H1 (cell line): ENCODE results near the gene INF2. TPM values are rescaled to one million over a fixed set of nuclear protein-coding genes. Genes with fewer than 3 reads are reported as not detected.
A peak's percentile ranks its signal among the peaks of the same experiment; 100 is the strongest.

ENCODE experiments used
- CTCF ChIA-PET: fragments of 300-600 bp; sonication (Branson Sonifier 250); formaldehyde crosslinking; loops from one replicate; lab custom pipeline; 2021; ENCODE audit not compliant: partially characterized antibody; lab: Charles Lee
- POLR2A ChIA-PET: fragments of 300-600 bp; sonication (Branson Sonifier 250); formaldehyde crosslinking; loops from one replicate; lab custom pipeline; 2021; ENCODE audit warnings: inconsistent platforms; ENCODE audit not compliant: partially characterized antibody; lab: Charles Lee
- DNase-seq, 2 experiments: peaks; one replicate each; pipeline versions ENCODE4 v3.0.0 to v3.0.0-alpha.2; 2010 to 2022; ENCODE audit warnings: low spot score in 2 of 2, low read depth in 1 of 2, mixed read lengths in 1 of 2
- FAIRE-seq: peaks from 2 replicates; lab custom pipeline; 2011; peaks lifted over from hg19 to GRCh38; lab: Jason Lieb, UNC
- H2AFZ ChIP-seq: 2 replicates; pipeline ENCODE4 v1.8.1; 2012; ENCODE audit warnings: low read length, inconsistent platforms
- H2AK5ac ChIP-seq: 2 replicates; pipeline ENCODE4 v1.6.1; 2013; ENCODE audit warnings: low read depth, low read length
- H2BK120ac ChIP-seq: replicated peaks from 2 replicates; pipeline ENCODE3; 2013; ENCODE audit warnings: low read depth, low read length, inconsistent platforms
- H2BK12ac ChIP-seq: 2 replicates; pipeline ENCODE4 v1.6.1; 2013; ENCODE audit warnings: low read depth, low read length
- H2BK15ac ChIP-seq: 2 replicates; pipeline ENCODE4 v1.6.1; 2013; ENCODE audit warnings: low read length
- H2BK20ac ChIP-seq: 2 replicates; pipeline ENCODE4 v1.6.1; 2013; ENCODE audit warnings: low read length
- H2BK5ac ChIP-seq: 2 replicates; pipeline ENCODE4 v1.6.1; 2013; ENCODE audit warnings: low read depth, low read length
- H3K14ac ChIP-seq: 2 replicates; pipeline ENCODE4 v1.6.1; 2013; ENCODE audit warnings: inconsistent platforms; ENCODE audit not compliant: insufficient read length
- H3K18ac ChIP-seq: 2 replicates; pipeline ENCODE4 v1.6.1; 2013; ENCODE audit warnings: low read length; ENCODE audit errors: extremely low read depth
- H3K23ac ChIP-seq: 2 replicates; pipeline ENCODE4 v1.6.1; 2013; ENCODE audit warnings: inconsistent platforms; ENCODE audit not compliant: insufficient read length
- H3K23me2 ChIP-seq: 2 replicates; pipeline ENCODE4 v1.6.1; 2013; ENCODE audit warnings: low read depth, low read length
- H3K27ac ChIP-seq: 2 replicates; pipeline ENCODE4 v1.6.1; 2011; ENCODE audit warnings: low read depth, low read length, inconsistent platforms
- H3K27me3 ChIP-seq, 4 experiments: replicated peaks in 1 of 4; 1 replicate in 1 of 4; 2 replicates in 3 of 4; pipeline versions ENCODE4 v1.6.1 to v1.8.1; 2011 to 2013; ENCODE audit warnings: low read length in 3 of 4, mild to moderate bottlenecking in 3 of 4, inconsistent platforms in 2 of 4, mixed read lengths in 2 of 4, moderate library complexity in 1 of 4; ENCODE audit not compliant: control insufficient read depth in 3 of 4, insufficient read depth in 3 of 4; ENCODE audit errors: extremely low read depth in 1 of 4
- H3K36me3 ChIP-seq, 4 experiments: 2 replicates each; pipeline versions ENCODE4 v1.6.1 to v1.8.1; 2011 to 2013; ENCODE audit warnings: mild to moderate bottlenecking in 4 of 4, low read length in 3 of 4, moderate library complexity in 2 of 4, control low read depth in 1 of 4, inconsistent platforms in 1 of 4; ENCODE audit not compliant: insufficient read depth in 4 of 4, control insufficient read depth in 2 of 4
- H3K4ac ChIP-seq: replicated peaks from 2 replicates; pipeline ENCODE3; 2013; ENCODE audit warnings: low read length, low read depth, mixed read lengths, inconsistent platforms; ENCODE audit not compliant: insufficient read length
- H3K4me1 ChIP-seq, 4 experiments: replicated peaks in 1 of 4; 1 replicate in 1 of 4; 2 replicates in 3 of 4; pipeline versions ENCODE4 v1.6.1 to v1.8.1; 2011 to 2013; ENCODE audit warnings: low read length in 3 of 4, inconsistent platforms in 2 of 4, mixed read lengths in 1 of 4; ENCODE audit not compliant: insufficient read depth in 4 of 4, control insufficient read depth in 3 of 4
- H3K4me2 ChIP-seq, 2 experiments: 2 replicates each; pipeline versions ENCODE4 v1.6.1 to v1.8.1; 2011 to 2013; ENCODE audit warnings: low read depth in 2 of 2, low read length in 2 of 2, control low read depth in 1 of 2, inconsistent platforms in 1 of 2, mild to moderate bottlenecking in 1 of 2; ENCODE audit not compliant: insufficient read depth in 1 of 2
- H3K4me3 ChIP-seq, 4 experiments: fragments of 200-600, 300-600 bp in 1 of 4; sonication (generic), shearing (Covaris generic), sonication (Bioruptor Twin) in 1 of 4; 2 replicates each; pipeline versions ENCODE4 v1.5.1 to v1.8.1; 2011 to 2016; ENCODE audit warnings: low read length in 4 of 4, low read depth in 3 of 4, control low read depth in 2 of 4, inconsistent platforms in 2 of 4, mild to moderate bottlenecking in 2 of 4, mixed read lengths in 1 of 4, moderate library complexity in 1 of 4; ENCODE audit not compliant: insufficient read depth in 2 of 4; ENCODE audit errors: extremely low read depth in 1 of 4
- H3K56ac ChIP-seq: replicated peaks from 2 replicates; pipeline ENCODE3; 2013; ENCODE audit warnings: low read depth, mild to moderate bottlenecking, mixed read lengths, low read length, inconsistent platforms; ENCODE audit not compliant: insufficient read length
- H3K79me1 ChIP-seq: 2 replicates; pipeline ENCODE4 v1.6.1; 2013; ENCODE audit warnings: low read depth, low read length, control low read depth
- H3K79me2 ChIP-seq, 2 experiments: 2 replicates each; pipeline versions ENCODE4 v1.6.1 to v1.8.1; 2012 to 2013; ENCODE audit warnings: low read length in 2 of 2, mild to moderate bottlenecking in 2 of 2, inconsistent platforms in 1 of 2; ENCODE audit not compliant: insufficient read depth in 2 of 2, control insufficient read depth in 1 of 2
- H3K9ac ChIP-seq, 4 experiments: replicated peaks in 1 of 4; 1 replicate in 1 of 4; 2 replicates in 3 of 4; pipeline versions ENCODE4 v1.6.1 to v1.8.1; 2011 to 2013; ENCODE audit warnings: low read depth in 3 of 4, low read length in 3 of 4, control low read depth in 2 of 4, mild to moderate bottlenecking in 2 of 4, moderate library complexity in 2 of 4, inconsistent platforms in 1 of 4; ENCODE audit errors: extremely low read depth in 1 of 4
- H3K9me3 ChIP-seq, 2 experiments: 2 replicates each; pipeline versions ENCODE4 v1.6.1 to v1.8.1; 2012 to 2013; ENCODE audit warnings: mild to moderate bottlenecking in 2 of 2, moderate library complexity in 2 of 2, control low read depth in 1 of 2, inconsistent platforms in 1 of 2, low read depth in 1 of 2, low read length in 1 of 2, mixed read lengths in 1 of 2; ENCODE audit not compliant: insufficient read depth in 2 of 2
- H4K20me1 ChIP-seq, 2 experiments: replicated peaks in 1 of 2; 2 replicates each; pipeline versions ENCODE3 to v1.8.1; 2011 to 2013; ENCODE audit warnings: inconsistent platforms in 2 of 2, low read length in 2 of 2, mild to moderate bottlenecking in 1 of 2; ENCODE audit not compliant: insufficient read depth in 2 of 2, control insufficient read depth in 1 of 2
- H4K5ac ChIP-seq: 2 replicates; pipeline ENCODE4 v1.6.1; 2013; ENCODE audit warnings: low read length, low read depth, mixed read lengths, inconsistent platforms; ENCODE audit not compliant: insufficient read length
- H4K8ac ChIP-seq: 2 replicates; pipeline ENCODE4 v1.8.0; 2013; ENCODE audit warnings: mild to moderate bottlenecking, moderate library complexity, low read length, inconsistent platforms; ENCODE audit not compliant: insufficient read depth; ENCODE audit errors: extremely low read depth
- H4K91ac ChIP-seq: replicated peaks from 2 replicates; pipeline ENCODE3; 2013; ENCODE audit warnings: low read length, mixed read lengths, inconsistent platforms; ENCODE audit not compliant: insufficient read length
- CEBPB ChIP-seq: IDR thresholded peaks from 2 replicates; pipeline ENCODE4 v1.6.1; 2012; ENCODE audit warnings: low read depth, low read length
- CTBP2 ChIP-seq: IDR thresholded peaks from 2 replicates; pipeline ENCODE4 v1.7.0; 2011; ENCODE audit warnings: borderline replicate concordance, mild to moderate bottlenecking, moderate library complexity, mixed read lengths, low read length; ENCODE audit not compliant: insufficient read depth, insufficient read length
- EP300 ChIP-seq, 2 experiments: IDR thresholded peaks; 1 replicate in 1 of 2; 2 replicates in 1 of 2; pipeline ENCODE4 v1.6.1; 2011 to 2012; ENCODE audit warnings: low read depth in 2 of 2, low read length in 2 of 2, mild to moderate bottlenecking in 2 of 2, borderline replicate concordance in 1 of 2, inconsistent platforms in 1 of 2, moderate library complexity in 1 of 2
- JUN ChIP-seq: IDR thresholded peaks from 2 replicates; pipeline ENCODE4 v1.6.1; 2011; ENCODE audit warnings: low read depth, mild to moderate bottlenecking, improper control_type of control experiment, low read length
- JUND ChIP-seq: IDR thresholded peaks from 2 replicates; pipeline ENCODE4 v1.6.1; 2011; ENCODE audit warnings: mild to moderate bottlenecking, improper control_type of control experiment, low read length
- KDM1A ChIP-seq: fragments of 200-600, 300-600 bp; sonication (generic); IDR thresholded peaks from 2 replicates; pipeline ENCODE4 v1.7.1; 2016; ENCODE audit warnings: mild to moderate bottlenecking, low read length, borderline replicate concordance
- NRF1 ChIP-seq: IDR thresholded peaks from 2 replicates; pipeline ENCODE4 v1.6.1; 2011; ENCODE audit warnings: mild to moderate bottlenecking, low read depth, low read length, improper control_type of control experiment
- SIRT6 ChIP-seq: IDR thresholded peaks from one replicate; pipeline ENCODE4 v1.7.1; 2012; ENCODE audit warnings: low read length, inconsistent platforms
- SIX5 ChIP-seq: IDR thresholded peaks from 2 replicates; pipeline ENCODE4 v1.6.1; 2011; ENCODE audit warnings: mild to moderate bottlenecking, low read depth, low read length
- SP1 ChIP-seq: IDR thresholded peaks from 2 replicates; pipeline ENCODE4 v1.6.1; 2011; ENCODE audit warnings: low read depth, low read length
- SP2 ChIP-seq: IDR thresholded peaks from 2 replicates; pipeline ENCODE4 v1.6.1; 2012; ENCODE audit warnings: mild to moderate bottlenecking, low read length, inconsistent platforms
- WGBS, 2 experiments: shearing (Covaris generic) in 1 of 2; methylation state at CpG; one replicate each; pipeline versions ENCODE4 v1.1.6 to v1.1.7; 2013 to 2015; ENCODE audit warnings: low lambda C conversion rate in 2 of 2, mixed read lengths in 2 of 2, inconsistent platforms in 1 of 2, low coverage in 1 of 2, missing lambda C conversion rate in 1 of 2; ENCODE audit not compliant: insufficient replicate concordance in 2 of 2, insufficient coverage in 1 of 2, insufficient read length in 1 of 2; ENCODE audit errors: extremely low coverage in 1 of 2, missing lambda C conversion rate in 1 of 2; 5-methylcytosine and 5-hydroxymethylcytosine counted together
- polyA plus RNA-seq, 7 experiments: library from polyadenylated mRNA; depleted of rRNA in 3 of 7; stranded (reverse) in 5 of 7; unstranded in 2 of 7; fragments of >200 nt in 5 of 7; fragments of 200-250 nt in 2 of 7; gene quantifications; 1 replicate in 5 of 7; 2 replicates in 1 of 7; 4 replicates in 1 of 7; pipeline versions ENCODE4 v1.2.1 to v1.2.3, GENCODE V29; 2011 to 2013; ENCODE audit warnings: missing spikeins in 2 of 7, mixed read lengths in 2 of 7
- total RNA-seq: library from RNA; stranded (reverse); fragmentation: NEBNext Ultra II Directional; extraction: Animal tissue kit (Norgen Biotek cat#: 25700); gene quantifications from 2 replicates; pipeline ENCODE4 v1.2.1, GENCODE V29; 2021

Gene INF2
- total and polyA plus RNA-seq, 2 of the 8 experiments (the other 6 are each of a cell fraction or from before 2014, with no cell fraction given) = 29.1 to 59.5 TPM

DNA sequence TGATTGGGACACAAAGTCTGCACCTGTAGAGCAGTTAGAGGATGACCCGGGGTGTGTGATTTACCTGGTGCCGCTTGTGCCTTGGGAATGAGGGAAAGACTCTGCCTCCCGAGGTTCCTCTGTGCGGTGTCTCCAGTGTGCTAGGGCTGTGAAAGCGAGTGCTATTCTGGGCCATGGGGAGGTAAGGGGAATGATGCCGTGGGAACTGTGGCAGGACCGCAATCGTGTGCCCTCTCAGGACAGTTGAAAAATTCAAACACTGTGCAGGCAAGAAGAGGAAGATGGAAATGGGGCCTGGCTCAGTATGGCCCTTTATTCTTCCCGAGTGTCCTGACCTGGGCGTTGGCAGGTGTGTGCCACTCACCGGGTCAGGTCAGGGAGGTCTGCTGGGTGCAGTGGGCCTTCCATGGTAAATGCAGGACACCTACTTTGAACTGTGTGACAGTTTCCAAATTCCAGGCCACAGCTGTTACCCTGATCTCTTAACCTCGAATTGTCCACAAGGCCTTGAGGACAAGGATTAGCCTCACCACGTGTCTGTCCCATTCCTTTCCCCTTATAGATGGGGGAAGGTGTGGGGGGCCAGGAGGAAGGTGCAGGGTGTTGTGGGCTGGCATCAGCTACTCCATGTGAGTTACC lies 64.9 kb downstream of the INF2 start:
- Histone ChIP-seq H3K9me3 (peaks cover 10 to 25% of the 10 kb centered on the region in 2 experiments), H3K27me3 (no peaks in the 10 kb centered on the region)
- TF ChIP-seq SP1 = no peak
- no peak for TF ChIP-seq SIX5
- no peak for TF ChIP-seq NRF1
- no peak for TF ChIP-seq JUND
- TF ChIP-seq SP2 = no peak
- TF ChIP-seq EP300 (IDR thresholded peaks at IDR 0.05; ENCODE audit: borderline replicate concordance in 1 of 2, low read depth in 2 of 2, low read length in 2 of 2) = no peak
- TF ChIP-seq CEBPB = no peak
- TF ChIP-seq KDM1A = no peak
- no peak for TF ChIP-seq CTBP2
- no peak for TF ChIP-seq JUN
- TF ChIP-seq SIRT6 = no peak
- TF ChIP-seq, all 59 proteins: peak for 0
- ChIA-PET POLR2A (interaction anchor here (0.8 to 2.9 kb wide), 10 partner anchors 9 to 141 kb away, joined by 3 to 21 read pairs (median 4); partner anchors contain the start of gene ZBTB42), CTCF (interaction anchor here (0.6 to 2.6 kb wide), 8 partner anchors 12 to 117 kb away, joined by 3 to 10 read pairs (median 4); partner anchors contain the start of gene ADSS1)
- no peak overlapping the region; the same call in 1 of the 2 replicates for H4K8ac ChIP-seq
- H3K79me2 ChIP-seq = peaks cover 10 to 51% of the 10 kb centered on the region in 2 experiments; a peak in 3 of 4 replicates
- H3K23ac ChIP-seq = no peak overlapping the region
- H3K4me1 ChIP-seq = peaks cover 0 to 9% (median 5%) of the 10 kb centered on the region in 4 experiments; a peak in 6 of 7 replicates
- no peak overlapping the region for H3K56ac ChIP-seq
- H3K18ac ChIP-seq = no peak overlapping the region
- H4K91ac ChIP-seq = no peak overlapping the region
- peak overlapping the region; percentile 86 to 97 (median 94); a peak in 7 of 8 replicates for H3K4me3 ChIP-seq
- no peak overlapping the region for H2BK5ac ChIP-seq
- no peak overlapping the region for H2BK15ac ChIP-seq
- peaks cover 8 to 35% (median 21%) of the 10 kb centered on the region in 4 experiments; a peak in 7 of 8 replicates for H3K36me3 ChIP-seq
- H3K4ac ChIP-seq = no peak overlapping the region
- DNase-seq (no peak), FAIRE-seq (no peak)
- H2AFZ ChIP-seq = no peak overlapping the region
- WGBS, 2 experiments = 85% methylated on average over 13 of the region's 13 CpGs; no CpG with 5 or more reads in 1 of the 2 experiments
- no peak overlapping the region for H2BK12ac ChIP-seq
- H2BK20ac ChIP-seq = no peak overlapping the region
- no peak overlapping the region for H2BK120ac ChIP-seq
- H3K23me2 ChIP-seq = peaks cover 5% of the 10 kb centered on the region; the same call in 1 of the 2 replicates
- H4K5ac ChIP-seq = no peak overlapping the region
- peak overlapping the region; percentile 73 to 87 for H3K4me2 ChIP-seq
- no peak overlapping the region for H3K27ac ChIP-seq
- H4K20me1 ChIP-seq = peaks cover 23 to 50% of the 10 kb centered on the region in 2 experiments
- H2AK5ac ChIP-seq = no peak overlapping the region
- peaks cover 27% of the 10 kb centered on the region for H3K79me1 ChIP-seq
- H3K14ac ChIP-seq = no peak overlapping the region
- peak overlapping the region in 2 of 4 experiments; percentile 47 to 93; a peak in 4 of 7 replicates for H3K9ac ChIP-seq
